ENCODE results near the gene COL27A1.
"Not testable (repeated sequence)": the region's sequence is repeated elsewhere in the genome, so short reads cannot be mapped to it uniquely, and the experiment has no call there.

GRCh38 chr9:114324965-114325364, 169.6 kb downstream of the COL27A1 start:
- TF ChIP-seq, protein P1, sequence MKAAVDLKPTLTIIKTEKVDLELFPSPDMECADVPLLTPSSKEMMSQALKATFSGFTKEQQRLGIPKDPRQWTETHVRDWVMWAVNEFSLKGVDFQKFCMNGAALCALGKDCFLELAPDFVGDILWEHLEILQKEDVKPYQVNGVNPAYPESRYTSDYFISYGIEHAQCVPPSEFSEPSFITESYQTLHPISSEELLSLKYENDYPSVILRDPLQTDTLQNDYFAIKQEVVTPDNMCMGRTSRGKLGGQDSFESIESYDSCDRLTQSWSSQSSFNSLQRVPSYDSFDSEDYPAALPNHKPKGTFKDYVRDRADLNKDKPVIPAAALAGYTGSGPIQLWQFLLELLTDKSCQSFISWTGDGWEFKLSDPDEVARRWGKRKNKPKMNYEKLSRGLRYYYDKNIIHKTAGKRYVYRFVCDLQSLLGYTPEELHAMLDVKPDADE (IDR thresholded peaks at IDR 0.05): not testable (repeated sequence)
- not testable (repeated sequence) for TF ChIP-seq CTCF (conservative IDR thresholded peaks at IDR 0.05; ENCODE audit: low read depth in 2 of 2); EZH2 (IDR thresholded peaks at IDR 0.05; ENCODE audit: low read depth, unreplicated experiment); REST (IDR thresholded peaks at IDR 0.05; ENCODE audit: unreplicated experiment); JUNB (IDR thresholded peaks at IDR 0.05; ENCODE audit: unreplicated experiment); EZH2phosphoT487 (IDR thresholded peaks at IDR 0.05; ENCODE audit: unreplicated experiment); CREB1 (CRISPR knock-in tag; IDR thresholded peaks at IDR 0.05; ENCODE audit: low read depth); POLR2AphosphoS5 (IDR thresholded peaks at IDR 0.05; ENCODE audit: low read depth); ZNF331 (CRISPR knock-in tag; IDR thresholded peaks at IDR 0.05; ENCODE audit: low read depth)

Data from GM23338 (cell line).